ENCODE data around the gene OPTN. TPM values are rescaled to one million over a fixed set of nuclear protein-coding genes. Genes with fewer than 3 reads are reported as not detected.

Gene OPTN
- total RNA-seq, 1 experiment from 2014 or later = 4.8 TPM

- H3K4me3 ChIP-seq (ENCODE audit: insufficient read depth, low read depth, low read length) = no peak overlapping the region
- peaks cover 6% of the 10 kb centered on the region; the same call in 1 of the 2 replicates for H3K36me3 ChIP-seq (replicated peaks; ENCODE audit: control insufficient read depth, insufficient read depth, low read length)
- no peaks in the 10 kb centered on the region for H3K27me3 ChIP-seq (ENCODE audit: control insufficient read depth, insufficient read depth, low read length)
- DNase-seq = no peak
These were observed 65.2 kb downstream of the OPTN start for GRCh38 chr10:13165177-13165576.

GRCh38 chr10:13167568-13167967, 67.6 kb downstream of the OPTN start:
- H3K36me3 ChIP-seq (replicated peaks; ENCODE audit: control insufficient read depth, insufficient read depth, low read length) = peaks cover 14% of the 10 kb centered on the region
- H3K4me3 ChIP-seq (ENCODE audit: insufficient read depth, low read depth, low read length) = no peak overlapping the region
- DNase-seq = no peak
- H3K27me3 ChIP-seq (ENCODE audit: control insufficient read depth, insufficient read depth, low read length) = no peaks in the 10 kb centered on the region

- Histone ChIP-seq H3K4me3 (ENCODE audit: insufficient read depth, low read depth, low read length) (no peak overlapping the region), H3K27me3 (ENCODE audit: control insufficient read depth, insufficient read depth, low read length) (no peaks in the 10 kb centered on the region), H3K36me3 (replicated peaks; ENCODE audit: control insufficient read depth, insufficient read depth, low read length) (peaks cover 21% of the 10 kb centered on the region)
- no peak for DNase-seq
These were observed 68.8 kb downstream of the OPTN start for GRCh38 chr10:13168781-13169180.

GRCh38 chr10:13173616-13174015, 73.7 kb downstream of the OPTN start:
- Histone ChIP-seq H3K27me3 (ENCODE audit: control insufficient read depth, insufficient read depth, low read length) (no peaks in the 10 kb centered on the region), H3K36me3 (replicated peaks; ENCODE audit: control insufficient read depth, insufficient read depth, low read length) (peaks cover 33% of the 10 kb centered on the region), H3K4me3 (ENCODE audit: insufficient read depth, low read depth, low read length) (no peak overlapping the region)
- DNase-seq = no peak

GRCh38 chr10:13180788-13181187, 80.8 kb downstream of the OPTN start:
- peaks cover 42% of the 10 kb centered on the region for H3K36me3 ChIP-seq (replicated peaks; ENCODE audit: control insufficient read depth, insufficient read depth, low read length)
- H3K27me3 ChIP-seq (ENCODE audit: control insufficient read depth, insufficient read depth, low read length) = no peaks in the 10 kb centered on the region
- H3K4me3 ChIP-seq (ENCODE audit: insufficient read depth, low read depth, low read length) = no peak overlapping the region
- DNase-seq = no peak

GRCh38 chr10:13182424-13182823, 82.5 kb downstream of the OPTN start:
- H3K4me3 ChIP-seq (ENCODE audit: insufficient read depth, low read depth, low read length) = no peak overlapping the region
- H3K27me3 ChIP-seq (ENCODE audit: control insufficient read depth, insufficient read depth, low read length) = no peaks in the 10 kb centered on the region
- DNase-seq = no peak
- peaks cover 49% of the 10 kb centered on the region for H3K36me3 ChIP-seq (replicated peaks; ENCODE audit: control insufficient read depth, insufficient read depth, low read length)

GRCh38 chr10:13183625-13184024, 83.7 kb downstream of the OPTN start:
- no peaks in the 10 kb centered on the region for H3K27me3 ChIP-seq (ENCODE audit: control insufficient read depth, insufficient read depth, low read length)
- no peak for DNase-seq
- no peak overlapping the region for H3K4me3 ChIP-seq (ENCODE audit: insufficient read depth, low read depth, low read length)
- H3K36me3 ChIP-seq (replicated peaks; ENCODE audit: control insufficient read depth, insufficient read depth, low read length) = peaks cover 48% of the 10 kb centered on the region

- Histone ChIP-seq H3K27me3 (ENCODE audit: control insufficient read depth, insufficient read depth, low read length) (no peaks in the 10 kb centered on the region), H3K4me3 (ENCODE audit: insufficient read depth, low read depth, low read length) (no peak overlapping the region), H3K36me3 (replicated peaks; ENCODE audit: control insufficient read depth, insufficient read depth, low read length) (peaks cover 48% of the 10 kb centered on the region)
- no peak for DNase-seq
These were observed 84.3 kb downstream of the OPTN start for GRCh38 chr10:13184276-13184675.

- H3K27me3 ChIP-seq (ENCODE audit: control insufficient read depth, insufficient read depth, low read length) = no peaks in the 10 kb centered on the region
- H3K4me3 ChIP-seq (ENCODE audit: insufficient read depth, low read depth, low read length) = no peak overlapping the region
- peaks cover 49% of the 10 kb centered on the region for H3K36me3 ChIP-seq (replicated peaks; ENCODE audit: control insufficient read depth, insufficient read depth, low read length)
- DNase-seq = no peak
These were observed 85.0 kb downstream of the OPTN start for GRCh38 chr10:13184730-13185514.

- DNase-seq = no peak
- H3K36me3 ChIP-seq (replicated peaks; ENCODE audit: control insufficient read depth, insufficient read depth, low read length) = peaks cover 46% of the 10 kb centered on the region
- H3K4me3 ChIP-seq (ENCODE audit: insufficient read depth, low read depth, low read length) = no peak overlapping the region
- no peaks in the 10 kb centered on the region for H3K27me3 ChIP-seq (ENCODE audit: control insufficient read depth, insufficient read depth, low read length)
These were observed 87.2 kb downstream of the OPTN start for GRCh38 chr10:13187135-13187534.

Other genes starting within 250 kb of the OPTN start
- 0.63 and 0.73 TPM in 2 replicates for gene CCDC3, start 98.5 kb upstream of the OPTN start, total RNA-seq (2014; rRNA removed; shearing (Covaris generic))
- gene MCM10, start 61.4 kb downstream of the OPTN start, total RNA-seq (2014; rRNA removed; shearing (Covaris generic)) = 28.4 and 31.5 TPM in 2 replicates
- not detected in 2 replicates for gene UCMA, start 134.2 kb downstream of the OPTN start, total RNA-seq (2014; rRNA removed; shearing (Covaris generic))
- gene PHYH, start 199.9 kb downstream of the OPTN start, total RNA-seq (2014; rRNA removed; shearing (Covaris generic)) = 12.2 and 14.8 TPM in 2 replicates
- 338 and 341 TPM in 2 replicates for gene SEPHS1, start 248.1 kb downstream of the OPTN start, total RNA-seq (2014; rRNA removed; shearing (Covaris generic))